GM12801 (cell line): Measurements from ENCODE around the gene LDLRAP1.

Source experiments
- TF ChIP-seq, protein P1 (sequence below): IDR thresholded peaks from one replicate; pipeline ENCODE4 v1.5.1; 2011; ENCODE audit warnings: control low read depth; ENCODE audit not compliant: insufficient read length; ENCODE audit errors: extremely low read depth

LDLRAP1 gene

DNA sequence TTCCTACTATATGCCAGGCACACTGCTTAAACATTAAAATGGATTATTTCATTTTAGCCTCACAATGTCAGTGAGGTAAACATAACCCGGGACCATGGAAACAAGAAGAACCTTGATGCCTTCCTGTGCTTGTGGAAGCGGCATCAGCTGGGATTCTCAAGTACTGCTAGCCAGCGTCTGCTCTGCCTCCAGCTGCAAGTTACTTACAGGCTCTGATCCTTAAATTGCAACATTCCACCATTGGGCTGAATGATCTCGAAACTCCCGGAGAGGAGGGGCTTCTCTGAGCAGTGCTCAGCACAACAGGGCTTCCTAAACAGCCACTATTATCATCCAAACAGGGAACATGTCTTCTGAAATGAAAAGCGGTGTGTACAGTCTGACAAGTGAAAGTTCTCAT is 66.5 kb downstream of the LDLRAP1 start:
- TF ChIP-seq, protein P1, sequence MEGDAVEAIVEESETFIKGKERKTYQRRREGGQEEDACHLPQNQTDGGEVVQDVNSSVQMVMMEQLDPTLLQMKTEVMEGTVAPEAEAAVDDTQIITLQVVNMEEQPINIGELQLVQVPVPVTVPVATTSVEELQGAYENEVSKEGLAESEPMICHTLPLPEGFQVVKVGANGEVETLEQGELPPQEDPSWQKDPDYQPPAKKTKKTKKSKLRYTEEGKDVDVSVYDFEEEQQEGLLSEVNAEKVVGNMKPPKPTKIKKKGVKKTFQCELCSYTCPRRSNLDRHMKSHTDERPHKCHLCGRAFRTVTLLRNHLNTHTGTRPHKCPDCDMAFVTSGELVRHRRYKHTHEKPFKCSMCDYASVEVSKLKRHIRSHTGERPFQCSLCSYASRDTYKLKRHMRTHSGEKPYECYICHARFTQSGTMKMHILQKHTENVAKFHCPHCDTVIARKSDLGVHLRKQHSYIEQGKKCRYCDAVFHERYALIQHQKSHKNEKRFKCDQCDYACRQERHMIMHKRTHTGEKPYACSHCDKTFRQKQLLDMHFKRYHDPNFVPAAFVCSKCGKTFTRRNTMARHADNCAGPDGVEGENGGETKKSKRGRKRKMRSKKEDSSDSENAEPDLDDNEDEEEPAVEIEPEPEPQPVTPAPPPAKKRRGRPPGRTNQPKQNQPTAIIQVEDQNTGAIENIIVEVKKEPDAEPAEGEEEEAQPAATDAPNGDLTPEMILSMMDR, result no peak

DNA sequence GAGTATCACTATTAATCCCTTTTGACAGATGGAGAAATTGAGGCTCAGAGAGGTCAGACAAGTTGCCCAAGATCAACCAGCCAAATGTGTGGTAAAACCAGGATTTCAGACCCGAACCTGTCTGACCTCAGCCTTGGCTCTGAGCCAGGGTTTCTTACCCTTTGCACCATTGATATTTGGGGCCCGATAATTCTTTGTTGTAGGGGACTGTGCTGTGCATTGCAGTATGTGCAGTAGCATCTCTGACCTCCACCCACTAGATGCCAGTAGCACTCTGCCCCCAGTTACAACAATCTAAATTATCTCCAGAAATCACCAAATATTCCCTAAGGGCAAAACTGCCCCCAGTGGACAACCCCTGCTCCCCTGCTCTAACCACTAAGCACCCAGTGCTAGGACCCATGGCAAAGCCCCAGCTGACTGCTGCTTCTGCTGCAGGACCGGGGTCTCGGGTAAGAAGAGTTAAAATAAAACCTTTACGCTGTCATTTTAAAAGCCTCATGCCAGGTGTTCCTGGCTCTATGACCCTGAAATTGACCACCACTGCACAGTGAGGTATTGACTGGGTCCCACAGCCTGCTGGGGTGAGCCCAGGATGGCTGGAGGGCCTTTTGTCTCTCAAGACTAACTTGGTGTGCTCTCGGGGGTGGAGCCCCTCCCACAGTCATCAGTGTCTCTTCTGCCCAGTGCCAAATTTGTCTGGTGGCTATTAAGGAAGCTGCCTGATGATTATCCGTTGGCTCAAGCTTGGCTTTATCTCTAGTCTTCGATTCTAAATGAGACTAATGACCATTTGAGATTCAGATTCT is 67.6 kb downstream of the LDLRAP1 start:
- TF ChIP-seq, protein P1, result no peak

DNA sequence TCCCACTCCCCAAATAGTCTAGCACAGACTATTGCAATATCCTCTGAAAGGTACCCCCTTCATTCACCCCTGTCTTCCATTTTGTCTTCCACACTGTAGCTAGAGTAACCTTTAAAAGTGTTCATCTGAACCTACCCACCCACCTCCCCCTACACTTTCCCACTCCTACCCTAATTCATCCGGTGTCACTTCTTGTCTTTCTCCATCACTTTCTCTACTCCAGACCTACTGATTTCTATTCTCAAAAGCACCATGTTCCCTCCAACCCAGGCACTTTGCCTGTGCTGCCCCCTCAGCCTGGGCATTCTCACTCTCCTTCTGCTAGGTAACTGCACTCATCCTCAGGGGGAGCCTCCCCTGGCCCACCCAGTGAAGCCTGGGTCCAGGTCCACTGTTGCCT is 68.4 kb downstream of the LDLRAP1 start:
- TF ChIP-seq, protein P1, result no peak

DNA sequence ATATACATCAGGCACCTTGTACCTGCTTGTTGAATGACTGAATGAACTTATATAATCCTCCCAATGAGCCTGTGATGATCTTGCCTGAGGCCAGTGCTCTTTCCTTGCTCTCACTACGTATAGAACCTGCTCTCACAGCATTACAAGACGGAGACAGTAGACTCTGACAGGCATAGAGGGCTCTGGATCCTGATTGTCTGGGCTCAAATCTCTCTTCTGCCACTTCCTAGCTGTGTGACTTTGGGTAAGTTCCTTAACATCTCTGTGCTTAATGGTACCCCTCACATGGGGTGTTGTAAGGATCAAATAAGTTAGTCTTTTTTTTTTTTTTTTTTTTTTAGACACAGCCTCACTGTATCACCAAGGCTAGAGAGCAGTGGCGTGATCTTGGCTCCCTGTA is 69.0 kb downstream of the LDLRAP1 start:
- TF ChIP-seq, protein P1, result no peak

DNA sequence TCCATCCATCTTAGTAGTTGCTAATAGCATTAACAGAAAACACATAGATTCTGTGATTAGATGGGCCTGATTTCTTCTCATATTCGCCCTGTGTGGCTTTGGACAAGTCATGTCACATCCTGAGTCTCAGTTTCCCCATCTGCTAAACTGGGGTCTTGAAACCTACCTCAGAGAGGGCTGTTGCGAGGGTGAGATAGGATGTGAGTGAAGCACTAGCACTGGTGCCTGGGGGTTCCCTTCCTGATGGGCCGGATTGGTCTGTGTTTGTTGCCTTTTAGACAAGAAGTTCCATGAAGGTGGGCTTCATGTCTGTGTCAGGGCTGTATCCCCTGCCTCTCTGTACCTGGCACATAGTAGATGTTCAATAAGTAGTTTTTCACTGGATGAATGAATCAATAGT is 69.7 kb downstream of the LDLRAP1 start:
- TF ChIP-seq, protein P1, result no peak

DNA sequence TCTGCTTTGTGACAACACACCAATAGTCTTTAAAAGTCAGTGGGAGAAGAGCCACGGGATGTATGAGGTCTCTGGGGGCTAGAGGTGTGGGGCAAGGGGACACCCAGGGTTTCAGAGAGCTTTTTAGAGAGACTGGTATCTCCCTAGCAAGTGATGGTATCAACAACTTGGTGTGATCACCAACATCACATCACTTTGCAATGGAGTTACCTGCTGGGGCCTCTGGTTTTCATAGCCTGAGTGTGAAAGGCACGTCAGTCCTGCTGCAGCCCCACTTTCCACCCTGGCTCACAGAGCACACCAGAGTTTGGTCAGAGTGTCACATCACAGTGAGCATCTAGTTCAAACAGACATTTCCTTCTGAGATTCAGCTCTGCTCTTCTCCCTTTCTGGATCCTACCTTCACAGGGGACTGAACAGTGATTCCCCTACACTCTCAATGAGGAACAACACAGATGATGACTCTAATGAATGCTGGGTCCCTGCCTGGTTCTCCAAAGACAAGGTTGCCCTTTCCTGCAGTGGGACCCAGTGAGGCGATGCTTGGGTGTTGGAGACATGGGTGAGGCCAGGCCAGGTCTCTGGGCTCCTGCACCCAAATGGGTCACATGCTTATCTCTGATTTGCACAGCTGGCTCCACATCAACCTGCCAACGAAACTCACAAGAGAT is 71.2 kb downstream of the LDLRAP1 start:
- TF ChIP-seq, protein P1, result no peak

DNA sequence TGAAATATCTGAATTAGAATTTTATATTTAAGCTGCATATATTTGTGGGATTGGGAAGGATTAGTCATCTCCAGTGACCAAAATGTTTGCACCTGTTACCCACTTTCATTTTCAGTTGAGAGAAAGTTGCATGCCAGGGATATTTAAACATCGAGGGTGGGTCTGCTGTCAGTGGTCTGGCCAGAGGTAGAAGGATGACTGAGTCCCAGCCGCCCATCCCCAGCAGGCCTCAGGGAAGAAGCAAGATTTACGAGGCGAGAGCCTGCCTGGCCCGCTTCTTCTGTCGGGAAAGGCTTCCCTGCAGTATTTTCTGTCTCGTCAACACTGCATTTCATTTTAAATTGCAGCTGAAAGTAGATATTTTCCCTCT is 71.8 kb downstream of the LDLRAP1 start:
- TF ChIP-seq, protein P1, result no peak
